GM12891 (cell line): ENCODE results near the gene PTPRF.

Experiments
- PAX5 ChIP-seq: IDR thresholded peaks from 2 replicates; pipeline ENCODE4 v1.6.1; 2011; ENCODE audit warnings: low read length, moderate library complexity, mild to moderate bottlenecking; ENCODE audit not compliant: insufficient read depth, severe bottlenecking
- POLR2A ChIP-seq: IDR thresholded peaks from 2 replicates; pipeline ENCODE4 v1.6.1; 2011; ENCODE audit warnings: low read depth, low read length, control low read depth
- POLR2AphosphoS5 ChIP-seq: IDR thresholded peaks from 2 replicates; pipeline ENCODE4 v1.6.1; 2011; ENCODE audit warnings: low read depth, low read length, control low read depth
- POU2F2 ChIP-seq: IDR thresholded peaks from 2 replicates; pipeline ENCODE4 v1.6.1; 2011; ENCODE audit warnings: low read depth, mild to moderate bottlenecking, control low read depth, low read length, moderate library complexity
- SPI1 ChIP-seq: IDR thresholded peaks from 2 replicates; pipeline ENCODE4 v1.6.1; 2011; ENCODE audit warnings: low read depth, low read length, control low read depth
- TAF1 ChIP-seq: IDR thresholded peaks from 2 replicates; pipeline ENCODE4 v1.6.1; 2011; ENCODE audit warnings: low read depth, low read length, control low read depth

GRCh38 chr1:43512133-43512532 is 18.6 kb upstream of the PTPRF start:
- TF ChIP-seq POLR2AphosphoS5 = no peak
- TF ChIP-seq POLR2A = no peak
- no peak for TF ChIP-seq PAX5
- TF ChIP-seq POU2F2 = no peak
- TF ChIP-seq TAF1 = no peak
- no peak for TF ChIP-seq SPI1
